NCI-H2196 treated with DMSO at 0.1 percent for 48 hours (cell line): Measurements from ENCODE around the gene LDB2.

Source experiments
- DNase-seq: peaks from one replicate; lab custom pipeline; 2025; ENCODE audit not compliant: unreplicated experiment; lab: John Stamatoyannopoulos, UW

Gene LDB2

GRCh38 chr4:16844816-16845586, 53.4 kb downstream of the LDB2 start:
- no peak for DNase-seq

GRCh38 chr4:16843831-16844508, 54.5 kb downstream of the LDB2 start:
- DNase-seq, result no peak

GRCh38 chr4:16838226-16838875, 60.1 kb downstream of the LDB2 start:
- DNase-seq, result no peak

- no peak for DNase-seq
Observed at GRCh38 chr4:16837475-16837874, 61.0 kb downstream of the LDB2 start.

GRCh38 chr4:16836324-16836723, 62.1 kb downstream of the LDB2 start:
- DNase-seq, result no peak

GRCh38 chr4:16835597-16836247, 62.7 kb downstream of the LDB2 start:
- no peak for DNase-seq

- no peak for DNase-seq
Observed at GRCh38 chr4:16834814-16835213, 63.6 kb downstream of the LDB2 start.

GRCh38 chr4:16833722-16834121, 64.7 kb downstream of the LDB2 start:
- DNase-seq, result no peak

- DNase-seq, result no peak
Observed at GRCh38 chr4:16830081-16830480, 68.4 kb downstream of the LDB2 start.

- no peak for DNase-seq
Observed at GRCh38 chr4:16827794-16828724, 70.4 kb downstream of the LDB2 start.

- no peak for DNase-seq
Observed at GRCh38 chr4:16827045-16827444, 71.4 kb downstream of the LDB2 start.

- DNase-seq, result no peak
Observed at GRCh38 chr4:16826406-16826910, 72.0 kb downstream of the LDB2 start.

GRCh38 chr4:16824278-16824806, 74.1 kb downstream of the LDB2 start:
- no peak for DNase-seq

- no peak for DNase-seq
Observed at GRCh38 chr4:16820329-16820728, 78.1 kb downstream of the LDB2 start.

GRCh38 chr4:16819652-16820051, 78.8 kb downstream of the LDB2 start:
- no peak for DNase-seq

GRCh38 chr4:16818005-16818404, 80.4 kb downstream of the LDB2 start:
- DNase-seq, result no peak

- DNase-seq, result no peak
Observed at GRCh38 chr4:16817286-16817685, 81.2 kb downstream of the LDB2 start.

- DNase-seq, result no peak
Observed at GRCh38 chr4:16814361-16814760, 84.1 kb downstream of the LDB2 start.

- DNase-seq, result no peak
Observed at GRCh38 chr4:16812041-16812440, 86.4 kb downstream of the LDB2 start.

GRCh38 chr4:16809943-16810342, 88.5 kb downstream of the LDB2 start:
- no peak for DNase-seq
